Activated CD4-positive, CD25-positive, alpha-beta regulatory T cell (primary cell): ENCODE measurements around the gene SHOX.
"Not testable (repeated sequence)": the region's sequence is repeated elsewhere in the genome, so short reads cannot be mapped to it uniquely, and the experiment has no call there.

Experiments
- DNase-seq, 4 experiments: peaks; one replicate each; lab custom pipeline; 2025; lab: John Stamatoyannopoulos, UW

The SHOX gene

GRCh38 chrX:621705-622503, 8.7 kb upstream of the SHOX start:
- DNase-seq: no peak

GRCh38 chrX:622802-623201, 7.8 kb upstream of the SHOX start:
- not testable (repeated sequence) for DNase-seq

- no peak for DNase-seq
Measured at GRCh38 chrX:623268-623598, 7.4 kb upstream of the SHOX start.

- no peak for DNase-seq
Measured at GRCh38 chrX:623599-624315, 6.8 kb upstream of the SHOX start.

- no peak for DNase-seq
Measured at GRCh38 chrX:625137-625691, 5.4 kb upstream of the SHOX start.

GRCh38 chrX:626047-626446, 4.5 kb upstream of the SHOX start:
- not testable (repeated sequence) for DNase-seq

- DNase-seq: no peak
Measured at GRCh38 chrX:626745-627509, 3.7 kb upstream of the SHOX start.

GRCh38 chrX:627510-627981, 3.0 kb upstream of the SHOX start:
- no peak for DNase-seq

GRCh38 chrX:627995-628394, 2.6 kb upstream of the SHOX start:
- DNase-seq: no peak

GRCh38 chrX:629230-630006, 1.2 kb upstream of the SHOX start:
- no peak for DNase-seq

- DNase-seq: no peak
Measured at GRCh38 chrX:630007-630611, 482 bp upstream of the SHOX start.

GRCh38 chrX:631802-632365, 1.3 kb downstream of the SHOX start:
- no peak for DNase-seq

- no peak for DNase-seq
Measured at GRCh38 chrX:632366-633042, 1.9 kb downstream of the SHOX start.

GRCh38 chrX:633043-633984, 2.7 kb downstream of the SHOX start:
- DNase-seq: no peak

GRCh38 chrX:633985-634958, 3.7 kb downstream of the SHOX start:
- DNase-seq: no peak

GRCh38 chrX:635428-636090, 5.0 kb downstream of the SHOX start:
- no peak for DNase-seq

- no peak for DNase-seq
Measured at GRCh38 chrX:636981-637659, 6.5 kb downstream of the SHOX start.
